HFF-Myc (cell line): ENCODE results near the gene STON1.
"Not testable (repeated sequence)": the region's sequence is repeated elsewhere in the genome, so short reads cannot be mapped to it uniquely, and the experiment has no call there.

Source experiments
- DNase-seq: peaks from one replicate; pipeline ENCODE4 v3.0.0-alpha.2; 2011; ENCODE audit warnings: low read depth; ENCODE audit errors: extremely low read depth
- H3K4me3 ChIP-seq: replicated peaks from 2 replicates; pipeline ENCODE4 v1.5.1; 2011; ENCODE audit warnings: low read depth, mild to moderate bottlenecking, control low read depth, low read length
- CTCF ChIP-seq: IDR thresholded peaks from 2 replicates; pipeline ENCODE4 v1.5.1; 2012; ENCODE audit warnings: mild to moderate bottlenecking, low read depth, low read length, control low read depth; ENCODE audit errors: missing control alignments

STON1 gene

GRCh38 chr2:48512571-48512970, 17.4 kb upstream of the STON1 start:
- DNase-seq = no peak
- no peak for TF ChIP-seq CTCF
- no peak overlapping the region for H3K4me3 ChIP-seq

- DNase-seq = no peak
- TF ChIP-seq CTCF = no peak
- no peak overlapping the region for H3K4me3 ChIP-seq
These were observed 15.5 kb upstream of the STON1 start for GRCh38 chr2:48514348-48515003.

- TF ChIP-seq CTCF = no peak
- no peak for DNase-seq
- no peak overlapping the region for H3K4me3 ChIP-seq
These were observed 14.4 kb upstream of the STON1 start for GRCh38 chr2:48515513-48515985.

GRCh38 chr2:48519593-48519992, 10.4 kb upstream of the STON1 start:
- TF ChIP-seq CTCF = no peak
- no peak overlapping the region for H3K4me3 ChIP-seq
- no peak for DNase-seq

GRCh38 chr2:48524756-48525155, 5.2 kb upstream of the STON1 start:
- H3K4me3 ChIP-seq, DNase-seq: not testable (repeated sequence)

GRCh38 chr2:48525269-48525943, 4.5 kb upstream of the STON1 start:
- DNase-seq = no peak
- no peak overlapping the region for H3K4me3 ChIP-seq
- no peak for TF ChIP-seq CTCF

GRCh38 chr2:48527226-48527885, 2.6 kb upstream of the STON1 start:
- TF ChIP-seq CTCF = no peak
- no peak for DNase-seq

More at GRCh38 chr2:48527226-48527885, 2.6 kb upstream of the STON1 start:
- H3K4me3 ChIP-seq = no peak overlapping the region
